Left ventricle myocardium inferior (tissue), 1 donor: ENCODE results near the gene OVCH1. TPM values are rescaled to one million over a fixed set of nuclear protein-coding genes. Genes with fewer than 3 reads are reported as not detected.
A peak's percentile ranks its signal among the peaks of the same experiment; 100 is the strongest.
"Not testable (repeated sequence)": the region's sequence is repeated elsewhere in the genome, so short reads cannot be mapped to it uniquely, and the experiment has no call there.

ENCODE experiments used
- DNase-seq: peaks from one replicate; pipeline ENCODE4 v3.0.0-alpha.2; 2020
- H3K27ac ChIP-seq: fragments of 200-600 bp; replicated peaks from 2 replicates; pipeline ENCODE4 v1.8.0; 2021
- H3K27me3 ChIP-seq: fragments of 200-600 bp; 2 replicates; pipeline ENCODE4 v1.8.0; 2021; ENCODE audit warnings: low read depth
- H3K36me3 ChIP-seq: fragments of 200-600 bp; 2 replicates; pipeline ENCODE4 v1.8.0; 2021
- H3K4me1 ChIP-seq: fragments of 200-600 bp; 2 replicates; pipeline ENCODE4 v1.8.0; 2021
- H3K4me3 ChIP-seq: fragments of 200-600 bp; 2 replicates; pipeline ENCODE4 v1.8.0; 2021; ENCODE audit warnings: mild to moderate bottlenecking, moderate library complexity
- H3K9me3 ChIP-seq: fragments of 200-600 bp; replicated peaks from 2 replicates; pipeline ENCODE4 v1.8.0; 2021
- intact Hi-C: fragments of 100-400 bp; cut with micrococcal nuclease; formaldehyde crosslinking; loops from one replicate; pipeline ENCODE4 v1.11.0; 2022
- total RNA-seq: library from RNA; stranded (reverse); fragmentation: NEBNext Ultra II Directional; extraction: Animal tissue kit (Norgen Biotek cat#: 25700); gene quantifications from one replicate; pipeline ENCODE4 v1.2.1, GENCODE V29; 2021
- TF ChIP-seq, protein P1 (sequence below): fragments of 200-600 bp; IDR thresholded peaks from 2 replicates; pipeline ENCODE4 v1.8.0; 2021; ENCODE audit warnings: antibody characterized with exemption, mild to moderate bottlenecking, borderline replicate concordance
- donor health status: DM: no; HTN: yes; CAD: no; lungs with severe emphysema.

The OVCH1 gene
- total RNA-seq, 1 donor from 2014 or later: 0.25 TPM

DNA sequence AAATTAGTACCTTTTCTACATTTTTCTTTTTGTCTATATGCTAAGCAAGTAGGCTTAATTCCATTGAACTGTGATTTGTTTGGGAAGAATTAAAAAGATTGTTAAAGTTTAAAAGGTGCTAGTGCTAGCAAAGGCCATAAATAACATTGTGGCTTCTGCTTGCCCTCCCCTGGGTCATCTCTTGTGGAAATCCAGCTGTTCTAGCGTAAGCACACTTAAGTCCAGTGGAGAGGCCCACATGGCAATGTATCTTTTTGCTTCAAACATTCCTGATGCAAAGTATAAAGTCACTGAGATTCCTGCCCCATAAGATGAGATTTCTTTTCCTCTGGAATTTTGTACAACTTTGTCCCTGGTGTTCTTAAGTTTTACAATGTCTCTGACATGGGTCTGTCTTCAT is 102.1 kb downstream of the OVCH1 start:
- no peak overlapping the region for H3K4me3 ChIP-seq
- H3K27me3 ChIP-seq: no peaks in the 10 kb centered on the region
- no peaks in the 10 kb centered on the region for H3K36me3 ChIP-seq
- TF ChIP-seq, protein P1, sequence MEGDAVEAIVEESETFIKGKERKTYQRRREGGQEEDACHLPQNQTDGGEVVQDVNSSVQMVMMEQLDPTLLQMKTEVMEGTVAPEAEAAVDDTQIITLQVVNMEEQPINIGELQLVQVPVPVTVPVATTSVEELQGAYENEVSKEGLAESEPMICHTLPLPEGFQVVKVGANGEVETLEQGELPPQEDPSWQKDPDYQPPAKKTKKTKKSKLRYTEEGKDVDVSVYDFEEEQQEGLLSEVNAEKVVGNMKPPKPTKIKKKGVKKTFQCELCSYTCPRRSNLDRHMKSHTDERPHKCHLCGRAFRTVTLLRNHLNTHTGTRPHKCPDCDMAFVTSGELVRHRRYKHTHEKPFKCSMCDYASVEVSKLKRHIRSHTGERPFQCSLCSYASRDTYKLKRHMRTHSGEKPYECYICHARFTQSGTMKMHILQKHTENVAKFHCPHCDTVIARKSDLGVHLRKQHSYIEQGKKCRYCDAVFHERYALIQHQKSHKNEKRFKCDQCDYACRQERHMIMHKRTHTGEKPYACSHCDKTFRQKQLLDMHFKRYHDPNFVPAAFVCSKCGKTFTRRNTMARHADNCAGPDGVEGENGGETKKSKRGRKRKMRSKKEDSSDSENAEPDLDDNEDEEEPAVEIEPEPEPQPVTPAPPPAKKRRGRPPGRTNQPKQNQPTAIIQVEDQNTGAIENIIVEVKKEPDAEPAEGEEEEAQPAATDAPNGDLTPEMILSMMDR: no peak
- intact Hi-C loops: no loop called here
- DNase-seq: no peak
- H3K27ac ChIP-seq: no peak overlapping the region
- H3K9me3 ChIP-seq: no peaks in the 10 kb centered on the region
- H3K4me1 ChIP-seq: no peaks in the 10 kb centered on the region

DNA sequence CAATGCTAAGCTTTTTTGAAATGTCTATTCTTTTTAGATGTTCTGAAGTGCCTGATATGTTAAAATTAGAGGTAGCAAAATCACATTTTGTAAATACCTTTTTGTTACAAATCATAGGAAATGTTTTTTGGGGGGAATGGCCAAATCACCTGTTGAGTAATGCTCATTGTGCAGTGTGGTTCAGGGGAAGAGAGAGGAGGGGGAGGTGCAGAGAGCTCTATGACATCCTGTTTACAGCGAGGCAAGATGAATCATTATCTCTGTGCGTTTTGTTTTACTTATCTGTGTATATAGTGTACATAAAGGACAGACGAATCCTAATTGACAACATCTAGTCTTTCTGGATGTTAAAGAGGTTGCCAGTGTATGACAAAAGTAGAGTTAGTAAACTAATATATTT is 107.1 kb downstream of the OVCH1 start:
- H3K27ac ChIP-seq, H3K27me3 ChIP-seq, DNase-seq, H3K4me1 ChIP-seq, H3K36me3 ChIP-seq, intact Hi-C loops, H3K4me3 ChIP-seq, H3K9me3 ChIP-seq: not testable (repeated sequence)

- Histone ChIP-seq H3K9me3 (no peaks in the 10 kb centered on the region), H3K4me3 (peak overlapping the region; percentile 14), H3K36me3 (no peaks in the 10 kb centered on the region), H3K27me3 (no peaks in the 10 kb centered on the region), H3K4me1 (no peaks in the 10 kb centered on the region), H3K27ac (no peak overlapping the region)
- no peak for DNase-seq
- intact Hi-C loops: no loop called here
- TF ChIP-seq, protein P1: no peak
Observed at GRCh38 chr12:29389295-29389919, 108.1 kb downstream of the OVCH1 start.

DNA sequence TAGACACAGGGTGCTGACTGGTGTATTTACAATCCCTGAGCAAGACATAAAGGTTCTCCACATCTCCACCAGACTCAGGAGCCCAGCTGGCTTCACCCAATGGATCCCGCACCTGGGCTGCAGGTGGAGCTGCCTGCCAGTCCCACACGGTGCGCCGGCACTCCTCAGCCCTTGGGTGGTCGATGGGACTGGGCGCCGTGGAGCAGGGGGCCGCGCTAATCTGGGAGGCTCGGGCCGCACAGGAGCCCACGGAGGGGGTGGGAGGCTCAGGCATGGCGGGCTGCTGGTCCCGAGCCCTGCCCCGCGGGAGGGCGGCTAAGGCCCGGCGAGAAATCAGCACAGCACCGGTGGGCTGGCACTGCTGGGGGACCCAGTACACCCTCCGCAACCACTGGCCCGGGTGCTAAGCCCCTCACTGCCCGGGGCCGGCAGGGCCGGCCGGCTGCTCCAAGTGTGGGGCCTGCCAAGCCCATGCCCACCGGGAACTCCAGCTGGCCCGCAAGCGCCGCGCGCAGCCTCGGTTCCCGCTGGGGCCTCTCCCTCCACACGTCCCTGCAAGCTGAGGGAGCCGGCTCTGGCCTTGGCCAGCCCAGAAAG is 111.3 kb downstream of the OVCH1 start:
- H3K4me1 ChIP-seq, H3K27ac ChIP-seq, intact Hi-C loops, H3K4me3 ChIP-seq, H3K36me3 ChIP-seq, H3K9me3 ChIP-seq, H3K27me3 ChIP-seq, DNase-seq: not testable (repeated sequence)

GRCh38 chr12:29385194-29385593 is 112.3 kb downstream of the OVCH1 start:
- H3K4me3 ChIP-seq, H3K27me3 ChIP-seq, DNase-seq, H3K36me3 ChIP-seq, intact Hi-C loops, H3K27ac ChIP-seq, H3K9me3 ChIP-seq: not testable (repeated sequence)
- H3K4me1 ChIP-seq: peaks cover 13% of the 10 kb centered on the region

GRCh38 chr12:29382251-29382650 is 115.2 kb downstream of the OVCH1 start:
- no peaks in the 10 kb centered on the region for H3K36me3 ChIP-seq
- H3K9me3 ChIP-seq: no peaks in the 10 kb centered on the region
- no peak overlapping the region for H3K27ac ChIP-seq
- H3K4me1 ChIP-seq: peaks cover 28% of the 10 kb centered on the region
- no peak overlapping the region for H3K4me3 ChIP-seq
- intact Hi-C loops: no loop called here
- TF ChIP-seq, protein P1: no peak
- no peaks in the 10 kb centered on the region for H3K27me3 ChIP-seq
- DNase-seq: no peak

DNA sequence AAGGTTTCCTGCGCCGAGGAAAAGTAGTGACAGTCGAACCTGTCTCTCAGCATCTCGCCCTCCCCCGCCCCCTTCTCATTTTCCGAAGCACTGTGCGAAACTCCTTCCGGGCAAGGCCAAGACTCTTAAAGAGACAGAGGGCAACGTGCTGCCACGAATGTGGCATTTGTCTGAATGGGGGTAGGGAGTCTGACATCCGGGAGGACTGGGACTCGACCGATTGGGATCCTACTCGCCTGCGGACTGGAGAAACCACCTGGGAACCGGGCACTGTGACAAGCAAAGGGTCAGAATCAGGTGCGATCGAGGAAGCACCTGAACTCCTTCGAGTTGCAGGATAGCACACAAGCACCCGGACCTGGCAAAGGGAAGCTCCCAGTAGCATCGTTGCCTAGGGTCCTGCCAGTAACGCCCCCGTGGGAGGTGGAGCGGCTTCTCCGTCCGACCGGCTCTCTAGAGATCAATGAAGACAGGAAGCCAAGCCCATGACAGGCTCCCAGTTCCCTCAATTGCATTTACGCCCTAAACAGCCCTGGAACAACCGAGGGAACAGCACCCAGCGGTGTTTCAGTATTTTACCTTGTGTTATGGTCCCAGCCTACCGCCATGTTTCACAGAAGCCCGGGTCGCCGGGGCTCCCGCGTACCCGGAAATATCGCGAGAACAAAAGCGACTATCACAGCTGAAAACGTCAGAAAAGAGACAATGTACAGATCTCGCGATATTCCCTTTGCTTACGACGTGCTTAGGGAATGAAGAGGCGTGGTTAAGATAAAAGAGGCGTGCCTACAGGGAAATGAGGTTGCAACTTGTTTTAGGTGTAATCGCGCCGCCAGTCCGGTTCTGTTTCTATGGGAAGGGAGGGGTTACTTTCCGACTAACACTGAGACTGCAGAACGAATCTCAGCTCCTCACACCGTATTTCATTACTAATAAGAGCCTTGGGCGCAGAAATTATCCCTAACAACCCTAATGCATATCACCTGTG is 116.7 kb downstream of the OVCH1 start, which contains the start of gene ERGIC2:
Gene ERGIC2, minus strand, starts transcription at position 637 of the 988 bp plus-strand sequence. CDS start 9,539 bp downstream, outside the sequence.
- peak within 1 kb of the TSS; percentile 86 for H3K27ac ChIP-seq
- TF ChIP-seq, protein P1: no peak
- intact Hi-C loops: no loop called here

More for the DNA sequence above, 116.7 kb downstream of the OVCH1 start, which contains the start of gene ERGIC2:
- Histone ChIP-seq H3K4me1 (peaks cover 28% of the 10 kb centered on the region), H3K9me3 (no peaks in the 10 kb centered on the region), H3K27me3 (no peaks in the 10 kb centered on the region), H3K4me3 (peak within 1 kb of the TSS; percentile 93), H3K36me3 (no peaks in the 10 kb centered on the region)
- peak; percentile 86 for DNase-seq
